ENCODE data around the gene PTPRO. TPM values are rescaled to one million over a fixed set of nuclear protein-coding genes. Genes with fewer than 3 reads are reported as not detected.

The PTPRO gene
- total RNA-seq, 1 donor: under 0.01 TPM

GRCh38 chr12:15547063-15547462 lies 224.8 kb downstream of the PTPRO start:
- no peak overlapping the region for H3K4me3 ChIP-seq (ENCODE audit: low read depth, low read length)
- no peak for TF ChIP-seq CTCF (IDR thresholded peaks at IDR 0.05; ENCODE audit: insufficient read depth, low read depth, low read length)
- DNase-seq (ENCODE audit: low read depth): no peak

- no peak overlapping the region for H3K4me3 ChIP-seq (ENCODE audit: low read depth, low read length)
- no peak for TF ChIP-seq CTCF (IDR thresholded peaks at IDR 0.05; ENCODE audit: insufficient read depth, low read depth, low read length)
- no peak for DNase-seq (ENCODE audit: low read depth)
Measured at GRCh38 chr12:15547691-15548090, 225.4 kb downstream of the PTPRO start.

- H3K4me3 ChIP-seq (ENCODE audit: low read depth, low read length): no peak overlapping the region
- no peak for TF ChIP-seq CTCF (IDR thresholded peaks at IDR 0.05; ENCODE audit: insufficient read depth, low read depth, low read length)
- DNase-seq (ENCODE audit: low read depth): no peak
Measured at GRCh38 chr12:15550793-15551192, 228.5 kb downstream of the PTPRO start.

- no peak for DNase-seq (ENCODE audit: low read depth)
- TF ChIP-seq CTCF (IDR thresholded peaks at IDR 0.05; ENCODE audit: insufficient read depth, low read depth, low read length): no peak
Measured at GRCh38 chr12:15555446-15555845, 233.1 kb downstream of the PTPRO start.

GRCh38 chr12:15556411-15557102 lies 234.2 kb downstream of the PTPRO start:
- H3K4me3 ChIP-seq (ENCODE audit: low read depth, low read length): no peak overlapping the region
- no peak for DNase-seq (ENCODE audit: low read depth)
- no peak for TF ChIP-seq CTCF (IDR thresholded peaks at IDR 0.05; ENCODE audit: insufficient read depth, low read depth, low read length)

More at GRCh38 chr12:15555446-15555845, 233.1 kb downstream of the PTPRO start:
- no peak overlapping the region for H3K4me3 ChIP-seq (ENCODE audit: low read depth, low read length)

- peak; percentile 30 for DNase-seq (ENCODE audit: low read depth)
- TF ChIP-seq CTCF (IDR thresholded peaks at IDR 0.05; ENCODE audit: insufficient read depth, low read depth, low read length): no peak
- no peak overlapping the region for H3K4me3 ChIP-seq (ENCODE audit: low read depth, low read length)
Measured at GRCh38 chr12:15558915-15559528, 236.7 kb downstream of the PTPRO start.

Data from fibroblast of villous mesenchyme (primary cell).